ENCODE data around the gene SH3BP2. TPM values are rescaled to one million over a fixed set of nuclear protein-coding genes. Genes with fewer than 3 reads are reported as not detected.
"Not testable (repeated sequence)": the region's sequence is repeated elsewhere in the genome, so short reads cannot be mapped to it uniquely, and the experiment has no call there.

The SH3BP2 gene
- total RNA-seq, 1 experiment from 2014 or later: 52.8 TPM

DNA sequence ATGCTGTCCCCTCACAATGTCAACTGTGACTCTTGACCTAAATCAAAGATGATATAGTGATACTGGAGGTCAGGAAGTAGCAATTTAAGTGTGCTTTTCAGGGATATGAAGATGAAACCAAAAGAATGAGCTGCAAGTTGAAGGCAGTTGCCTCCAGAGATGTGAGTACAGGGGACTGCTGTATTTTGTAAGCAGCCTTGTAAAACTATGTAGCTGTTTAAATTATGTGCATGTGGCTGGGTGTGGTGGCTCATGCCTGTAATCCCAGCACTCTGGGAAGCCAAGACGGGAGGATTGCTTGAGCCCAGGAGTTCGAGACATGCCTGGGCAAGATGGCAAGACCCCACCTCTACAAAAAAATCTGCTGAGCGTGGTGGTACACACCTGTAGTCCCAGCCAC is 21.6 kb upstream of the SH3BP2 start:
- no peaks in the 10 kb centered on the region for H3K36me3 ChIP-seq (ENCODE audit: control insufficient read depth in 1 of 2, insufficient read depth in 2 of 2, low read length in 2 of 2)
- no peak overlapping the region for H3K4me2 ChIP-seq (ENCODE audit: low read length)
- DNase-seq (ENCODE audit: low read depth, low spot score) (no peak), ATAC-seq (no peak)
- TF ChIP-seq ELF1 (IDR thresholded peaks at IDR 0.05; ENCODE audit: borderline replicate concordance, low read depth): no peak
- TF ChIP-seq POLR2A (IDR thresholded peaks at IDR 0.05; ENCODE audit: borderline replicate concordance, extremely low read depth, insufficient read depth, insufficient read length): no peak
- TF ChIP-seq CBX3 (IDR thresholded peaks at IDR 0.05; ENCODE audit: low read depth): no peak
- TF ChIP-seq, protein P1, sequence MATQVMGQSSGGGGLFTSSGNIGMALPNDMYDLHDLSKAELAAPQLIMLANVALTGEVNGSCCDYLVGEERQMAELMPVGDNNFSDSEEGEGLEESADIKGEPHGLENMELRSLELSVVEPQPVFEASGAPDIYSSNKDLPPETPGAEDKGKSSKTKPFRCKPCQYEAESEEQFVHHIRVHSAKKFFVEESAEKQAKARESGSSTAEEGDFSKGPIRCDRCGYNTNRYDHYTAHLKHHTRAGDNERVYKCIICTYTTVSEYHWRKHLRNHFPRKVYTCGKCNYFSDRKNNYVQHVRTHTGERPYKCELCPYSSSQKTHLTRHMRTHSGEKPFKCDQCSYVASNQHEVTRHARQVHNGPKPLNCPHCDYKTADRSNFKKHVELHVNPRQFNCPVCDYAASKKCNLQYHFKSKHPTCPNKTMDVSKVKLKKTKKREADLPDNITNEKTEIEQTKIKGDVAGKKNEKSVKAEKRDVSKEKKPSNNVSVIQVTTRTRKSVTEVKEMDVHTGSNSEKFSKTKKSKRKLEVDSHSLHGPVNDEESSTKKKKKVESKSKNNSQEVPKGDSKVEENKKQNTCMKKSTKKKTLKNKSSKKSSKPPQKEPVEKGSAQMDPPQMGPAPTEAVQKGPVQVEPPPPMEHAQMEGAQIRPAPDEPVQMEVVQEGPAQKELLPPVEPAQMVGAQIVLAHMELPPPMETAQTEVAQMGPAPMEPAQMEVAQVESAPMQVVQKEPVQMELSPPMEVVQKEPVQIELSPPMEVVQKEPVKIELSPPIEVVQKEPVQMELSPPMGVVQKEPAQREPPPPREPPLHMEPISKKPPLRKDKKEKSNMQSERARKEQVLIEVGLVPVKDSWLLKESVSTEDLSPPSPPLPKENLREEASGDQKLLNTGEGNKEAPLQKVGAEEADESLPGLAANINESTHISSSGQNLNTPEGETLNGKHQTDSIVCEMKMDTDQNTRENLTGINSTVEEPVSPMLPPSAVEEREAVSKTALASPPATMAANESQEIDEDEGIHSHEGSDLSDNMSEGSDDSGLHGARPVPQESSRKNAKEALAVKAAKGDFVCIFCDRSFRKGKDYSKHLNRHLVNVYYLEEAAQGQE (IDR thresholded peaks at IDR 0.05; ENCODE audit: low read depth): no peak
- TF ChIP-seq, protein P2, sequence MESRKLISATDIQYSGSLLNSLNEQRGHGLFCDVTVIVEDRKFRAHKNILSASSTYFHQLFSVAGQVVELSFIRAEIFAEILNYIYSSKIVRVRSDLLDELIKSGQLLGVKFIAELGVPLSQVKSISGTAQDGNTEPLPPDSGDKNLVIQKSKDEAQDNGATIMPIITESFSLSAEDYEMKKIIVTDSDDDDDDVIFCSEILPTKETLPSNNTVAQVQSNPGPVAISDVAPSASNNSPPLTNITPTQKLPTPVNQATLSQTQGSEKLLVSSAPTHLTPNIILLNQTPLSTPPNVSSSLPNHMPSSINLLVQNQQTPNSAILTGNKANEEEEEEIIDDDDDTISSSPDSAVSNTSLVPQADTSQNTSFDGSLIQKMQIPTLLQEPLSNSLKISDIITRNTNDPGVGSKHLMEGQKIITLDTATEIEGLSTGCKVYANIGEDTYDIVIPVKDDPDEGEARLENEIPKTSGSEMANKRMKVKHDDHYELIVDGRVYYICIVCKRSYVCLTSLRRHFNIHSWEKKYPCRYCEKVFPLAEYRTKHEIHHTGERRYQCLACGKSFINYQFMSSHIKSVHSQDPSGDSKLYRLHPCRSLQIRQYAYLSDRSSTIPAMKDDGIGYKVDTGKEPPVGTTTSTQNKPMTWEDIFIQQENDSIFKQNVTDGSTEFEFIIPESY (IDR thresholded peaks at IDR 0.05; ENCODE audit: extremely low read depth, insufficient replicate concordance, low read length): no peak
- TF ChIP-seq POLR2AphosphoS5 (IDR thresholded peaks at IDR 0.05; ENCODE audit: low read depth, low read length): no peak
- H3K9me3 ChIP-seq (ENCODE audit: control insufficient read depth in 1 of 2, insufficient read depth in 1 of 2, low read depth in 1 of 2, low read length in 2 of 2): no peaks in the 10 kb centered on the region
- H3K9ac ChIP-seq (ENCODE audit: low read length): no peak overlapping the region
- H2AFZ ChIP-seq (ENCODE audit: low read depth, low read length, poor library complexity, severe bottlenecking): no peak overlapping the region
- intact Hi-C loops (cut with micrococcal nuclease): no loop called here
- no peaks in the 10 kb centered on the region for H3K9me2 ChIP-seq (ENCODE audit: insufficient read depth)
- no peaks in the 10 kb centered on the region for H3K27me3 ChIP-seq (ENCODE audit: insufficient read depth, low read length)
- H3K27ac ChIP-seq (ENCODE audit: low read depth, low read length): no peak overlapping the region
- H3K4me1 ChIP-seq (ENCODE audit: control insufficient read depth in 1 of 2, insufficient read depth in 2 of 2, low read length in 2 of 2): no peaks in the 10 kb centered on the region
- ChIA-PET CTCF (no interaction called here), RAD21 (ENCODE audit: low non-redundant PET in 1 of 2, low total read pairs in 2 of 2, uncharacterized antibody in 2 of 2, unreplicated experiment in 2 of 2) (no interaction called here), POLR2A (no interaction called here)
- H3K79me2 ChIP-seq (ENCODE audit: insufficient read depth, low read length): no peaks in the 10 kb centered on the region
- no TSS peak for BruUV-seq (replicated peaks)
- no peaks in the 10 kb centered on the region for H4K20me1 ChIP-seq (ENCODE audit: insufficient read depth)
- H3K4me3 ChIP-seq (replicated peaks in 1 of 2; ENCODE audit: low read depth in 1 of 2, low read length in 2 of 2): no peak overlapping the region

DNA sequence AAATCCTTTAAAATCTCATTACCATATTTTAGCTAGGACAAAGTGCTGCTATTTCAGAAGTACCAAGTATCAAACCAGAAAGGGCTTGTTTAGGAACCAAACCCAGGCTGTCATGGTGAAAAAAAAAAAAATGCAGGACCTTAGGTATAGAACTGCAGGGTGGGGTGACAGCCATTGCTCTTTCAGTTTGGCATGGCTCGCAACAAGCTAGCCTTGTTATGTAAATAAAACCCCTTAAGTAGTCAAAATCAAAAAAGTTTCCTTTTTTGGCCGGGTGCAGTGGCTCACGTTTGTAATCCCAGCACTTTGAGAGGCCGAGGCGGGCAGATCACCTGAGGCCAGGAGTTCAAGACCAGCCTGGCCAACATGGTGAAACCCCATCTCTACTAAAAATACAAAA is 12.2 kb upstream of the SH3BP2 start:
- H3K27ac ChIP-seq (ENCODE audit: low read depth, low read length); H3K9ac ChIP-seq (ENCODE audit: low read length); BruUV-seq (replicated peaks); CTCF ChIA-PET; H3K27me3 ChIP-seq (ENCODE audit: insufficient read depth, low read length); ATAC-seq; RAD21 ChIA-PET (ENCODE audit: low non-redundant PET in 1 of 2, low total read pairs in 2 of 2, uncharacterized antibody in 2 of 2, unreplicated experiment in 2 of 2); H3K4me1 ChIP-seq (ENCODE audit: control insufficient read depth in 1 of 2, insufficient read depth in 2 of 2, low read length in 2 of 2); H3K79me2 ChIP-seq (ENCODE audit: insufficient read depth, low read length); H3K9me3 ChIP-seq (ENCODE audit: control insufficient read depth in 1 of 2, insufficient read depth in 1 of 2, low read depth in 1 of 2, low read length in 2 of 2); H3K4me3 ChIP-seq (replicated peaks in 1 of 2; ENCODE audit: low read depth in 1 of 2, low read length in 2 of 2); H3K9me2 ChIP-seq (ENCODE audit: insufficient read depth); DNase-seq (ENCODE audit: low read depth, low spot score); H4K20me1 ChIP-seq (ENCODE audit: insufficient read depth); H2AFZ ChIP-seq (ENCODE audit: low read depth, low read length, poor library complexity, severe bottlenecking); H3K36me3 ChIP-seq (ENCODE audit: control insufficient read depth in 1 of 2, insufficient read depth in 2 of 2, low read length in 2 of 2); H3K4me2 ChIP-seq (ENCODE audit: low read length); intact Hi-C loops (cut with micrococcal nuclease); POLR2A ChIA-PET: not testable (repeated sequence)
